HG03432 (cell line): ENCODE measurements around the gene TJP1.
"Not testable (repeated sequence)": the region's sequence is repeated elsewhere in the genome, so short reads cannot be mapped to it uniquely, and the experiment has no call there.

ENCODE experiments used
- ATAC-seq: cut with Tn5 transposase; IDR thresholded peaks from one replicate; pipeline ENCODE4 v1.9.1; 2021; ENCODE audit warnings: mild to moderate bottlenecking, moderate library complexity; ENCODE audit not compliant: unreplicated experiment

Gene TJP1

DNA sequence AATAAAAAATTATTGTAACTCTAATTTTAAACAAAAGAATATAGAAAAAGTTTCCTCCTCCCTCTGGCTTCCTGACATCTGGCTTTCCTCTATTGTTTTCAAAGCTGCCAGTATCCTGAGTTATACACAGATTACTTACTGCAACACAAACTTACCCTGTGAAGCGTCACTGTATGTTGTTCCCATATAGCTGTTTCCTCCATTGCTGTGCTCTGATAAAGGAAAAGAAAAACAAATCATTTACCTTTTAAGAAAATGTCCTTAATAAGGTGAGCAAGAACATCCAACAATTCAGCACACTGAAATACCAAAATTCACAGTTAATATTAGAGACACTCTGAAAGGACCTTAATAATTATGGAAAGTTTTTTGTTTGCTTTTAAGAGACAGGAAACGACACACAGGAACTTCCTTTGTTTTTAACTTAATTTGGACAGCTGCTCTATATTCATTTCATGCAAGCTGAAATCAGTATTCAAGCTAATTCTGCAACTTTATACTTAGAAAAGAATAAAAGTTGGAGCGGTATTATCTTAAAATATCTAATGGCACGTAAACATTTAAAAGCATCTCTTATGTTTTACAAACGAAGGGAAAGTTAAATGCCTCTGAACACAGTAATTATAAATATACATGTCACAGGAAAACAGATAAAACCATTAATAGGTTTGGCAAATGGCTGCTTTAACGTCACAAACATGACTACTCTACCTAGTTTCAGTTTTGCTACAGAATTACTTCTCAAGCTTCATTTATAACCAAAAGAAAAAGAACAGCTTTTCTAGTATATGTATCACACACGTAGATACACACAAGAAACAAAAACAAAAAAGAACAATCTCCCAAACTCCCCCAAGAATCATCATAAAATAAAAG lies 21.5 kb downstream of the TJP1 start:
- no peak for ATAC-seq

GRCh38 chr15:29799859-29800258 lies 22.4 kb downstream of the TJP1 start:
- no peak for ATAC-seq

DNA sequence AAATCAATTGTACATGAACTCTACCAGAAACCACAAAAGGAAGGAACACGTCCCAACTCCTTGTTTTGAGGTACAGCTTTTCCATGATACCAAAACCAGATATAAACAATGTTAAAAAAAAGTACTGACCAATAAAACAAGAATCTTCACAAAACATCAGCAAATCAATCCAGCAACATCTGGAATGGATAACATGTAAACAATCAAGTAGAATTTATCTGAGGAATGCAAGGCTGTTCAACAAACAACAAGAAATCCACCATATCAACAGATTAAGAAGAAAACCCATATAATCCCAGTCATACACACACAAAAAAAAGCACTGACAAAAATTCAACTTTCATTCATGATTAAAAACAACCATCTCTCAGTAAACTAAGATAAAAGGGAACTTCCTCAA lies 26.7 kb downstream of the TJP1 start:
- ATAC-seq = no peak

DNA sequence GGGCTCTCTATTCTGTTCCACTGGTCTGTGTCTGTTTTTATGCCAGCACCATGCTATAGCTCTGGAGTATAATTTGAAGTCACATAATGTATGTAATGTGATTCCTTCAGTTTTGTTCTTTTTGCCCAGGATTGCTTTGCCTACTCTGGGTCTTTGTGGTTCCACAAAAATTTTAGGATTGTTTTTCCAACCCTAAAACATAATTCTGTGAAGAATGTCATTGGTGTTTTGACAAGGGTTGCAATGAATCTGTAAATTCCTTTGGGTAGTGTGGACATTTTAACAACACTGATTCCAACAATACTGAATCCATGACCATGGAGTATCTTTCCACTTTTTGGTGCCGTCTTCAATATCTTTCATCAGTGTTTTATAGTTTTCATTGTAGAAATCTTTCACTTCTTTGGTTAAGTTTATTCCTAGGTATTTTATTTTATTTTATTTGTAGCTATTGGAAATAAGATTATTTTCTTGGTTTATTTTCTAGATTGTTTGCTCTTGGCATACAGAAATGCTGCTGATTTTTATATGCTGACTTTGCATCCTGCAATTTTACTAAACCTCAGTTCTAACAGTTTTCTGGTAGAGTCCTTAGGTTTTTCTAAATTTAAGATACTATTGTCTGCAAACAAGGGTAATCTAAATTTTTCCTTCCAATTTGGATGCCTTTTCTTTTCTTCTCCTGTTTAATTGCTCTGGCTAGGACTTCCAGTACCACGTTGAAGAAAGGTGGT lies 29.7 kb downstream of the TJP1 start:
- ATAC-seq = no peak

DNA sequence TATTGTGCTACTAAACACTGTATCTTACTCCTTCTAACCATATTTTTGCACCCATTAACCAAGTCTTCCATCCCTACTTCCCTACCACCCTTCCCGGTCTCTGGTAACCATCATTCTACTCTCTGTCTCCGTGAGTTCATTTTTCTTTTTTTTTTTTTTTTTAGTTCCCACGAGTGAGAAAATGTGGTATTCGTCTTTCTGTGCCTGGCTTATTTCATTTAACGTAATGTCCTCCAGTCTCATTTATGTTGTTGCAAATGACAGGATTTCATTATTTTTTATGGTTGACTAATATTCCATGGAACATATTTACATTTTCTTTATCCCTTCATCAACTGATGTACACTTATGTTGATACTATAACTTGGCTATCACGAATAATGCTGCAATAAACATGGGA lies 31.7 kb downstream of the TJP1 start:
- no peak for ATAC-seq

GRCh38 chr15:29789871-29790270 lies 32.4 kb downstream of the TJP1 start:
- ATAC-seq = no peak

DNA sequence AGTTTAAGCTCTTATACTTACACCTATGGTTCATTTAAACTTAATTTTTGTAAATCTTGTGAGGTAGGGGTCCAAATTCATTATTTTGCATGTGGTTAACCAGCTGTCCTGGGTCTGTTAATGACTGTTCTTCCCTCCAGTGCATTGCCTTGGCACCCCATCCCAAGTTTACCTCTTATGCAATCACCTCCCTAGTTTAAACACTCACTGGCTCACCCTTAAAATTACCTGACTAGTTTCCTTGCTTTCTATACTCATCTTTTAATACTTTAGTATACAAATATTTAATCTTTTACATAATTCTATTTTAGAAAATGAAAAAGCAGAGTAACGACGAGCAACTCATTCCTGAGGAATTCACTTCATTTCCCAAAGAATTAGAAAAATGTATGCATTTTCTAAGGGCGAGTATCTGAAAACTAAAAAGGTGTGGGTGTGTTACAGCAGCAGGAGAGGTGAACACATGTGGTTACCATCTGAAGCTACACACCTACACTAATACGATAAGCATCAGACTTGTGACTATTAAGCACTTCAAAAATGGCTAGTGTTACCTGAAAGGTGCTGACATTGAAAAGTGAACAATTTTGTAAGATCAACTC lies 33.7 kb downstream of the TJP1 start:
- ATAC-seq = no peak

DNA sequence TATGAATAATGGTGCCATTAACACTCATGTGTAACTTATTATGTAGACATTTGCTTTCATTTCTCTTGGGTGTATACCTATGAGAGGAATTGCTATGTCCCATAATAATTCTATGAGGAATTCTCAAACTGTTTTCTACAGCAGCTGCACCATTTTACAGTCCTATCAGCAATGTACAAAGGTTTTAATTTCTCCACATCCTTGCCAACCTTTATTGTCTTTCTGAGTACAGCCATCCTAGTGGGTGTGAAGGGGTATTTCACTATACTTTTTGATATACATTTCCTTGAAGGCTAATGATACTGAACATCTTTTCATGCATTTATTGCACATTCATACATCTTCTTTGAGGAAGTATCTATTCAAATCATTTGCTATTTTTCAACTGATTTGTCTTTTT lies 34.5 kb downstream of the TJP1 start:
- no peak for ATAC-seq

DNA sequence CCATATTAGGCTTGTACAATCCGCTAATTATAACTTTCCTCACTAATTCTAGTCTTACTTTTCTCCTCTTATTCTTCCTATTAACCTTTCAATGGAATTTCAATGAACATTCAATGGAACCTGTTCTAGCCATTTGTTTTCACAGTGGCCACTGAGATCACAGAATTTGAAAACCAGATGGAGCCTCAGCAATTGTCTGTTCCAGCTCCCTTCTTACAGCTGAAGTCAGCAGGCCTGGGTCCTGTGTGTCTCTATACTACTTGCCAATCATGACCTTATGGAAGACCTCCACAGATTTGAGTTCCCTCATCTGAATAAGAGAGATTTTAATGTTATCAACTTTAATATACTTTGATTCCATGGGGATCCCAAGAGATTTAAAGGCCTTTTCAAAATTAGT lies 36.6 kb downstream of the TJP1 start:
- no peak for ATAC-seq

DNA sequence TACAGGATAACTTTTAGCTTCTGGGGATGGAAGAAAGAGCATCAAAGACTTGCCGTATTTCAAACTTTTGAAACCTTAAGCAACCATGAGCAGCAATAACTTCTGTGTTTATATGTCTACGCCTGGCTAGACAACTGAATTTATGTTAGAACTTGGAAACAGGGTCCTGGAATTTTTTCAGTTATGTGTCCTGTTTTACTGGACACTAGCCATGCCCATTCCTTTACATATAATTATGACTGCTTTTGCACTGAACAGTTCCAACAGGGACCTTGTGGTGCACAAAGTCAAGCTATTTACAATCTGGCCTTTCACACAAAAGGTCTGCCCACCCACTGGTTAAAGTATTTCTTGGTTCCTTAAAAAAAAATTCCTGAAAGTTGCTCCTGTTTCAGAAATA lies 37.1 kb downstream of the TJP1 start:
- no peak for ATAC-seq

GRCh38 chr15:29784413-29784812 lies 37.9 kb downstream of the TJP1 start:
- ATAC-seq = no peak

DNA sequence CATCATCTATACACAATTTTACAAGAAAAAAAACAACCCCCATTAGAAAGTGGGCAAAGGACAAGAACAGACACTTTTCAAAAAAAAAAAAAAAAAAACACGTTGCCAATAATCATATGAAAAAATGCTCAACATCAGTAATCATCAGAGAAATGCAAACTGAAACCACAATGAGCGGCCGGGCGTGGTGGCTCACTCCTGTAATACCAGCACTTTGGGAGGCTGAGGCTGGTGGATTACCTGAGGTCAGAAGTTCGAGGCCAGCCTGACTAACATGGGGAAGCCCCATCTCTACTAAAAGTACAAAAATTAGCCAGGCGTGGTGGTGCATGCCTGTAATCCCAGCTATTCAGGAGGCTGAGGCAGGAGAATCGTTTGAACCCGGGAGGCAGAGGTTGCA lies 39.5 kb downstream of the TJP1 start:
- ATAC-seq = not testable (repeated sequence)

DNA sequence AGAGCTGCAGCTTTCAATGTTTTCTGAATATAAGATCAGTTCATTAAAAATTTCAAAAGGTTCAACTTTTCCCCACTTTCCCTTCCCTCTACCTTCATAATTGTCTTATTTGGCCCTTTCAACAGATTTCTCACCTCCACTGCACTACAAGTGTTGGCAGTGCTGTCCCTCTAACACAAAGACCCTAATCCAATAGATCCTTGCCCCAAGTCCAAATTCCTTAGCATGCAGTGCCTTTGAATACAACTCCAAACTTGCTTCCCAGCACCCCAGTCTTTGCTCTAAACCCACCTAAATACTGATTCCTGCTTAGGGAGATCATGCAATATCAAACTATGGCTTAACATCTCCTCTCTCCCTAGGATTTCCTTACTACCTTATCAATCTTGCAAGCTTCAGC lies 43.9 kb downstream of the TJP1 start:
- no peak for ATAC-seq

DNA sequence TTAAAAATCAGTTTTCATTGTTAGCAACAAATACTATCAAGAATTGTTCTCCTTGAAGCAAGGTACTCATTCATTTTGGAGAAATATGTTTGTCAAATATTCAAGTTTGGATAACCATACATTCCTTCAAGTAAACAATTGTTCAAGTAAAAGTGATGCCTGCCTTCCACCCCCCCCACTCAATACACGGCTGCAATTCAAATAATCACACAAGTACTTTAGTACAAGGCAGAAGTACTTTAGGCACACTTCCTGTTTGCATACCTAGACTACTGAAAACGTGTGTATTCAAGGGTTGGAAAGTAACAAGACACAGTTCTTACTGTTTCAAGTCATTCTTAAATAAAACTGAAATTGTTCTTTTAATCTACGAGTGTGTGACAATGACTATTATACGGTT lies 45.4 kb downstream of the TJP1 start:
- ATAC-seq = no peak

DNA sequence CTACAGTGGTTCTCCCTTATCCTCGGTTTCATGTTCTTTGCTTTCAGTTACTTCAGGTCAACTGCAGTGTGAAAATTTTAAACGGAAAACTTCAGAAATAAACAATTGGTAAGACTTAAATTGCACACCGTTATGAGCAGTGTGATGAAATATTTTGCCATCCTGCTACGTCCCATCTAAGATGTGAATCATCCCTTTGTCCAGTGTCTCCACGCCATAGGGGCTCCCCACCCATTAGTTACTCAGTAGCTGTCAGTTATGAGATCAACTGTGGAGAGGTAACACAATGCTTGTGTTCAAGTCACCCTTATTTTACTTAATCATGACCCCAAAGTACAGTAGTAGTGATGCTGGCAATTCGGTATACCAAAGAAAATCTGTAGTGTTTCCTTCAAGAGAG lies 47.4 kb downstream of the TJP1 start:
- no peak for ATAC-seq

DNA sequence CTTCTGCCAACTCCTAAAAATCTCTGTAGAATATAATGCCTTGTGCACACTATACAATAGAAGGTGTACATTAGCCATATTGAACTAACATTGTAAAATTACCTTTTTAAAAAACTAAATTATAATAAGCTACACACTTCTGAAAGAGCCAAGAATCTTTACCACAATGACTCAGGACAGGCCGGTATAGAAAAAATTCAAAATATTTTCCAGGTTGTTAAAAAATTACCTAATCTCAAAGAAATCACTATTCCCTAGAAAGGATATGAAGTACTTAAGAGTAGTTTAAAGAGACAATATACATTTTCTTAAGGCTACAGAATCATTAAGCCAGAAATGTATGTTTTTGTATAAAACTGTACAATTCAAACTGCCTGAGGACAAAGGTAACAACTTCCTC lies 48.5 kb downstream of the TJP1 start:
- ATAC-seq = no peak

DNA sequence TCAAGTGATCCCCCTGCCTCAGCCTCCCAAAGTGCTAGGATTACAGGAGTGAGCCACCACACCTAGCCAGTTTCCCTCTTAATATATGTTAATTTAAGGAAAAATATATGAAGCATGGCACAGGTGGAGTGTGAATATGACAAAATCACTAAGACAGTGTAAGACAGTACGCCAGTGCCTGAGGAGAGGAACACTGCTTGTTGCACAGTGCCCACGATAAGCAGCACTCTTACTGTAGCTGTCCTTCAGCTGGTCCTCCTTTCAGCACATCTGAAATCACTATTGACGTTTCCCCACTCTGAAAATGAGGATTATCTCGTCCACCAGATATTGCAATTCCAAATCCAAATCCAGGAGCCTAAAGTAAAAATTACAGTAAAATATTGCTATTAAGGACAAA lies 49.3 kb downstream of the TJP1 start:
- ATAC-seq = no peak

DNA sequence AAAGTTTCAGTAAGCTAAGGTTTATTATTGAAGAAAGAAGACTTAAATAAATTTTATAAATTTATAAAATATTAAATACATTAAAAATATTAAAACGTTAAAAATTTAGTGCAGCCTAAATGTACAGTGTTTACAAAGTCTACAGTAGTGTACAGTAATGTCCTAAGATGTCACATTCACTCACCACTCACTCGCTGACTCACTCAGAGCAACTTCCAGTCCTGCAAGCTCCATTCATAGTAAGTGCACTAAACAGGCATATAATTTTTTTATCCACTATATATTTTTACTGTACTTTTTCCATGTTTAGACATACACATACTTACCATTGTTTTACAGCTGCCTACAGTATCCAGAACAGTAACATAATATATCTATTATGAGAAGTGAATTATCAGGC lies 51.5 kb downstream of the TJP1 start:
- no peak for ATAC-seq

- no peak for ATAC-seq
Observed at GRCh38 chr15:29765898-29766527, 56.3 kb downstream of the TJP1 start.

DNA sequence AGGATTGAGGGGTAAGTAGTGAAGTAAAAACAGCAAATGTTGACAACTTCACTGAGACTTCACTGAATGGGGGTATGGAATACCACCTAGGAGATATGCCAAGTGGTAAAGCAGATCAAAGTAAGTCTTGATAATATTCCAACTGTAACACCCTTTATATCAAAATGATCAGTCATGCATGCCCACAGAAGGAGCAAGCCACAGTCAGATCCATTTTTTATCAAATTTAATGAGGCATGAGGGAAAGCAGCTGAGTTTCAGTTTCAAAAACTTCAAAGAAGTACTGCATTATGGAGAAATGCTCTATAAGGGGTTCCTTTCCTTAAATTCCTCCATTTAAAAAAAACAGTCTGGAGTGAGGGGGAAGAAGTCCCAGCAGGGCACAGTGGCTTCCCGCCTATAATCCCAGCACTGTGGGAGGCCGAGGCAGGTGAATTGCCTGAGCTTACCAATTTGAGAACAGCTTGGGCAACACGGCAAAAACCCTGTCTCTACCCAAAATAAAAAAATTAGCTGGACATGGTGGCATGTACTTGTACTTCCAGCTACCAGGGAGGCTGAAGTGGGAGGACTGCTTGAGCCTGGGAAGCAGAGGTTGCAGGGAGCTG lies 56.9 kb downstream of the TJP1 start:
- no peak for ATAC-seq

DNA sequence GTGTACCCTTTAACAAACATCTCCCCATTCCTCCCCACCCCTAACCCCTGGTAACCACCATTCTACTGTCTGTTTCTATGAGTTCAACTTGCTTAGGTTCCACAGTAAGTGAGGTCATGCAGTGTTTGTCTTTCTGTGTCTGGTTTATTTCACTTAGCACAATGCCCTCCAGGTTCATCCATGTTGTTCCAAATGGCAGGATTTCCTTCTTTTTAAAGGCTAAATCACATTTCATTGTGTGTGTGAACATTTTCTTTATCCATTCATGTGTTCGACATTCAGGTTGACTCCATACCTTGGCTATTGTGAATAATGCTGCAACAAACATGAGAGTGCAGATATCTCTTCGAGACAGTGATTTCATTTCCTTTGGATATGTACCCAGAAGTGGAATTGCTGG lies 62.7 kb downstream of the TJP1 start:
- no peak for ATAC-seq
